Hypothalamus (tissue), 51 donors: ENCODE measurements around the gene SEC24D.
A peak's percentile ranks its signal among the peaks of the same experiment; 100 is the strongest.
"Not testable (repeated sequence)": the region's sequence is repeated elsewhere in the genome, so short reads cannot be mapped to it uniquely, and the experiment has no call there.

Source experiments
- DNase-seq, 51 donors: peaks; one replicate each; lab custom pipeline; 2025; lab: John Stamatoyannopoulos, UW

Gene SEC24D

GRCh38 chr4:118814891-118815290, 21.0 kb downstream of the SEC24D start:
- DNase-seq = no peak

- DNase-seq = no peak
Observed at GRCh38 chr4:118814058-118814457, 21.9 kb downstream of the SEC24D start.

GRCh38 chr4:118813561-118813960, 22.4 kb downstream of the SEC24D start:
- DNase-seq = no peak

- DNase-seq = no peak
Observed at GRCh38 chr4:118811832-118812231, 24.1 kb downstream of the SEC24D start.

GRCh38 chr4:118810991-118811764, 24.7 kb downstream of the SEC24D start:
- DNase-seq = no peak

GRCh38 chr4:118807659-118808058, 28.3 kb downstream of the SEC24D start:
- no peak for DNase-seq

GRCh38 chr4:118803253-118803652, 32.7 kb downstream of the SEC24D start:
- no peak for DNase-seq

- no peak for DNase-seq
Observed at GRCh38 chr4:118801895-118802575, 33.9 kb downstream of the SEC24D start.

- DNase-seq = peak in 1 of 51 donors; percentile 9
Observed at GRCh38 chr4:118799231-118799942, 36.5 kb downstream of the SEC24D start.

GRCh38 chr4:118798658-118799057, 37.3 kb downstream of the SEC24D start:
- no peak for DNase-seq

- no peak for DNase-seq
Observed at GRCh38 chr4:118797558-118798142, 38.3 kb downstream of the SEC24D start.

GRCh38 chr4:118791690-118792446, 44.1 kb downstream of the SEC24D start:
- not testable (repeated sequence) for DNase-seq

GRCh38 chr4:118790544-118790943, 45.4 kb downstream of the SEC24D start:
- no peak for DNase-seq

GRCh38 chr4:118788911-118789310, 47.0 kb downstream of the SEC24D start:
- DNase-seq = no peak

- DNase-seq = no peak
Observed at GRCh38 chr4:118787844-118788380, 48.0 kb downstream of the SEC24D start.

GRCh38 chr4:118784776-118785175, 51.1 kb downstream of the SEC24D start:
- DNase-seq = no peak

GRCh38 chr4:118783887-118784286, 52.0 kb downstream of the SEC24D start:
- no peak for DNase-seq

GRCh38 chr4:118782886-118783285, 53.0 kb downstream of the SEC24D start:
- not testable (repeated sequence) for DNase-seq

GRCh38 chr4:118777649-118778048, 58.3 kb downstream of the SEC24D start:
- DNase-seq = not testable (repeated sequence)
